DMS 273 (cell line): ENCODE data around the gene TAF4.

Experiments used
- DNase-seq: peaks from one replicate; lab custom pipeline; 2025; ENCODE audit not compliant: unreplicated experiment; lab: John Stamatoyannopoulos, UW

TAF4 gene

GRCh38 chr20:62044631-62045030, 21.1 kb downstream of the TAF4 start:
- DNase-seq: no peak

GRCh38 chr20:62043131-62043914, 22.4 kb downstream of the TAF4 start:
- no peak for DNase-seq

- DNase-seq: no peak
Observed at GRCh38 chr20:62042025-62042820, 23.5 kb downstream of the TAF4 start.

GRCh38 chr20:62040933-62041332, 24.7 kb downstream of the TAF4 start:
- no peak for DNase-seq

GRCh38 chr20:62040381-62040922, 25.2 kb downstream of the TAF4 start:
- no peak for DNase-seq

- DNase-seq: no peak
Observed at GRCh38 chr20:62039738-62040137, 25.9 kb downstream of the TAF4 start.

GRCh38 chr20:62032609-62033368, 32.9 kb downstream of the TAF4 start:
- peak; percentile 11 for DNase-seq

GRCh38 chr20:62031462-62032092, 34.1 kb downstream of the TAF4 start:
- no peak for DNase-seq

- DNase-seq: no peak
Observed at GRCh38 chr20:62030834-62031434, 34.7 kb downstream of the TAF4 start.

- no peak for DNase-seq
Observed at GRCh38 chr20:62030357-62030756, 35.3 kb downstream of the TAF4 start.

- no peak for DNase-seq
Observed at GRCh38 chr20:62029949-62030348, 35.7 kb downstream of the TAF4 start.

GRCh38 chr20:62029296-62029695, 36.4 kb downstream of the TAF4 start:
- DNase-seq: no peak

- no peak for DNase-seq
Observed at GRCh38 chr20:62028384-62028783, 37.3 kb downstream of the TAF4 start.

GRCh38 chr20:62027698-62028321, 37.9 kb downstream of the TAF4 start:
- DNase-seq: no peak

- no peak for DNase-seq
Observed at GRCh38 chr20:62027116-62027515, 38.6 kb downstream of the TAF4 start.

GRCh38 chr20:62026564-62026856, 39.2 kb downstream of the TAF4 start:
- DNase-seq: no peak

- DNase-seq: no peak
Observed at GRCh38 chr20:62025832-62026563, 39.7 kb downstream of the TAF4 start.

GRCh38 chr20:62025394-62025793, 40.3 kb downstream of the TAF4 start:
- DNase-seq: no peak

GRCh38 chr20:62023935-62024334, 41.7 kb downstream of the TAF4 start:
- no peak for DNase-seq
